Spleen (tissue), 11 donors: ENCODE data around the gene KRTCAP2. TPM values are rescaled to one million over a fixed set of nuclear protein-coding genes. Genes with fewer than 3 reads are reported as not detected.

Source experiments
- DNase-seq: peaks from one replicate; pipeline ENCODE4 v3.0.0-alpha.2; 2020
- H3K27ac ChIP-seq, 8 donors: fragments of 200-600 bp; sonication (generic) in 7 of 8; 1 replicate in 4 of 8; 2 replicates in 4 of 8; pipeline versions ENCODE4 v1.5.0 to v1.8.0; 2016 to 2021; ENCODE audit warnings: inconsistent platforms in 4 of 8, mild to moderate bottlenecking in 4 of 8, moderate library complexity in 1 of 8
- H3K27me3 ChIP-seq, 7 donors: fragments of 200-600 bp; sonication (generic) in 6 of 7; replicated peaks in 1 of 7; 1 replicate in 4 of 7; 2 replicates in 3 of 7; pipeline versions ENCODE4 v1.5.0 to v1.8.0; 2016 to 2021; ENCODE audit warnings: inconsistent platforms in 3 of 7, mild to moderate bottlenecking in 1 of 7
- H3K36me3 ChIP-seq, 6 donors: fragments of 200-600 bp; sonication (generic) in 5 of 6; 1 replicate in 4 of 6; 2 replicates in 2 of 6; pipeline versions ENCODE4 v1.5.0 to v1.8.0; 2016 to 2021; ENCODE audit warnings: inconsistent platforms in 2 of 6
- H3K4me1 ChIP-seq, 6 donors: fragments of 200-600 bp; sonication (generic) in 5 of 6; 1 replicate in 3 of 6; 2 replicates in 3 of 6; pipeline versions ENCODE4 v1.5.0 to v1.8.0; 2016 to 2021; ENCODE audit warnings: inconsistent platforms in 3 of 6
- H3K4me3 ChIP-seq, 8 donors: fragments of 200-600 bp; sonication (generic) in 7 of 8; 1 replicate in 4 of 8; 2 replicates in 4 of 8; pipeline versions ENCODE4 v1.5.0 to v1.8.0; 2016 to 2021; ENCODE audit warnings: inconsistent platforms in 4 of 8, mild to moderate bottlenecking in 4 of 8, moderate library complexity in 2 of 8
- H3K9me3 ChIP-seq, 8 donors: fragments of 200-600 bp; sonication (generic) in 7 of 8; 1 replicate in 4 of 8; 2 replicates in 4 of 8; pipeline versions ENCODE4 v1.5.0 to v1.8.0; 2016 to 2021; ENCODE audit warnings: inconsistent platforms in 4 of 8
- POLR2A ChIP-seq, 3 donors: fragments of 450-650 bp; IDR thresholded peaks; one replicate each; pipeline ENCODE4 v1.5.1; 2017; ENCODE audit warnings: antibody characterized with exemption in 3 of 3, mild to moderate bottlenecking in 1 of 3
- POLR2AphosphoS5 ChIP-seq, 3 donors: sonication (generic); formaldehyde crosslinking; IDR thresholded peaks; one replicate each; pipeline ENCODE4 v1.5.1; 2017; ENCODE audit warnings: antibody characterized with exemption in 3 of 3
- WGBS, 5 donors: extraction: QIAGEN DNeasy Blood & Tissue Kit in 3 of 5; methylation state at CpG; one replicate each; pipeline versions ENCODE4 v1.1.5 to v1.1.7; 2013 to 2018; 5-methylcytosine and 5-hydroxymethylcytosine counted together
- intact Hi-C: fragments of 100-400 bp; cut with DNase I; formaldehyde crosslinking; loops from one replicate; pipeline ENCODE4 v1.15.0; 2023; ENCODE audit warnings: low total_unique reads
- polyA plus RNA-seq, 3 donors: library from polyadenylated mRNA; stranded (reverse); fragments of 200-250 nt; gene quantifications; one replicate each; pipeline ENCODE4 v1.2.1, GENCODE V29; 2013
- total RNA-seq, 7 donors: library from RNA; depleted of rRNA in 3 of 7; stranded (reverse); fragments of >200 nt in 3 of 7; fragmentation: NEBNext Ultra II Directional in 4 of 7; extraction: Animal tissue kit (Norgen Biotek cat#: 25700) in 4 of 7; gene quantifications; one replicate each; pipeline versions ENCODE4 v1.1.0 to v1.2.1, GENCODE V29; 2016 to 2021
- TF ChIP-seq, protein P1 (sequence below), 11 experiments: fragments of 200-600 bp in 7 of 11; fragments of 450-650 bp in 4 of 11; sonication (generic) in 4 of 11; IDR thresholded peaks in 8 of 11; conservative IDR thresholded peaks in 3 of 11; 1 replicate in 7 of 11; 2 replicates in 4 of 11; pipeline versions ENCODE4 v1.4.0 to v1.8.0; 2016 to 2021; ENCODE audit warnings: antibody characterized with exemption in 11 of 11, inconsistent platforms in 4 of 11, mild to moderate bottlenecking in 1 of 11
- donor health status: healthy with polysubstance abuse.
- donor health status: DM: no; HTN: no; CAD: no; lungs with moderate emphysema.
- donor health status: DM: no; HTN: no; CAD: no.
- donor health status: Bipolar disorder and iron deficiency.
- donor health status: healthy.
- donor health status: DM: no; HTN: no; CAD: no.
- donor health status: DM: yes; HTN: yes; CAD: no.

The KRTCAP2 gene
- total and polyA plus RNA-seq, 10 donors = 113 to 203 (median 146) TPM

DNA sequence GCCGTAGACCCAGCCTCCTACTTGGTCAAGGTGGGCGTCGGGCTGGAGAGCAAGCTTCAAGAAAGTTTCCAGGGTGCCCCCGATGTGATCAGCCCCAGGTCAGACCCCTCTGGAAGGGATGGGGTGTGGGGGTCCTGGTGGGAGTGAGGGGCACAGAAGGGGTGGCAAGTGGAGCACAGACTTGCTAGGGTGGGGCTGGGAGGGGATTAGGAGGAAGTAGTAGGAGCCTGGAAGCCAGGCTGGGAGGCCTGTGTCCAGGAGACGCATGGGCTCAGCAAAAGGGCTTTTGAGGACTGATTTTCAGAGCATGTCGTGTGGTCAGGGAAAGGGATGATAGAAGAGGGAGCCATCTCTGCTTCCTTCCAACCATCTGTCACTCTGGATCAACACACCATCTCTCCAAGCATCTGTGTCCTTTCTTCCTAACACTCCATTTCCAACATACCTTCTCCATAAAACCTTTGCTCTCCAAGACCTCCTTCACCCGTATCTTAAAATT is 9.0 kb upstream of the KRTCAP2 start:
- no peak overlapping the region for H3K27ac ChIP-seq
- 90 to 95% (median 92%) methylated on average over 7 of the region's 7 CpGs for WGBS, 5 donors
- intact Hi-C loops = no loop called here

GRCh38 chr1:155181371-155182051 is 8.4 kb upstream of the KRTCAP2 start:
- Histone ChIP-seq H3K36me3 (peaks cover 0 to 23% (median 0%) of the 10 kb centered on the region in 6 donors), H3K27me3 (no peaks in the 10 kb centered on the region), H3K9me3 (no peaks in the 10 kb centered on the region), H3K4me1 (peaks cover 14 to 61% (median 36%) of the 10 kb centered on the region in 6 donors), H3K4me3 (no peak overlapping the region), H3K27ac (no peak overlapping the region)
- DNase-seq = no peak
- intact Hi-C loops = no loop called here
- WGBS, 5 donors = 92 to 97% (median 96%) methylated on average over 18 of the region's 18 CpGs
- TF ChIP-seq, protein P1, sequence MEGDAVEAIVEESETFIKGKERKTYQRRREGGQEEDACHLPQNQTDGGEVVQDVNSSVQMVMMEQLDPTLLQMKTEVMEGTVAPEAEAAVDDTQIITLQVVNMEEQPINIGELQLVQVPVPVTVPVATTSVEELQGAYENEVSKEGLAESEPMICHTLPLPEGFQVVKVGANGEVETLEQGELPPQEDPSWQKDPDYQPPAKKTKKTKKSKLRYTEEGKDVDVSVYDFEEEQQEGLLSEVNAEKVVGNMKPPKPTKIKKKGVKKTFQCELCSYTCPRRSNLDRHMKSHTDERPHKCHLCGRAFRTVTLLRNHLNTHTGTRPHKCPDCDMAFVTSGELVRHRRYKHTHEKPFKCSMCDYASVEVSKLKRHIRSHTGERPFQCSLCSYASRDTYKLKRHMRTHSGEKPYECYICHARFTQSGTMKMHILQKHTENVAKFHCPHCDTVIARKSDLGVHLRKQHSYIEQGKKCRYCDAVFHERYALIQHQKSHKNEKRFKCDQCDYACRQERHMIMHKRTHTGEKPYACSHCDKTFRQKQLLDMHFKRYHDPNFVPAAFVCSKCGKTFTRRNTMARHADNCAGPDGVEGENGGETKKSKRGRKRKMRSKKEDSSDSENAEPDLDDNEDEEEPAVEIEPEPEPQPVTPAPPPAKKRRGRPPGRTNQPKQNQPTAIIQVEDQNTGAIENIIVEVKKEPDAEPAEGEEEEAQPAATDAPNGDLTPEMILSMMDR (IDR thresholded peaks at IDR 0.05 in 8 of 11, conservative IDR thresholded peaks at IDR 0.05 in 3 of 11) = no peak
- no peak for TF ChIP-seq POLR2A (IDR thresholded peaks at IDR 0.05)
- no peak for TF ChIP-seq POLR2AphosphoS5 (IDR thresholded peaks at IDR 0.05)

More for the DNA sequence above, 9.0 kb upstream of the KRTCAP2 start:
- TF ChIP-seq POLR2AphosphoS5 (IDR thresholded peaks at IDR 0.05) = no peak
- TF ChIP-seq, protein P1 (IDR thresholded peaks at IDR 0.05 in 8 of 11, conservative IDR thresholded peaks at IDR 0.05 in 3 of 11) = no peak
- no peak for TF ChIP-seq POLR2A (IDR thresholded peaks at IDR 0.05)
- no peaks in the 10 kb centered on the region for H3K27me3 ChIP-seq
- H3K9me3 ChIP-seq = no peaks in the 10 kb centered on the region
- no peak for DNase-seq
- H3K4me1 ChIP-seq = peaks cover 9 to 55% (median 30%) of the 10 kb centered on the region in 6 donors
- H3K4me3 ChIP-seq = no peak overlapping the region
- peaks cover 0 to 23% (median 0%) of the 10 kb centered on the region in 6 donors for H3K36me3 ChIP-seq

GRCh38 chr1:155179112-155180031 is 6.3 kb upstream of the KRTCAP2 start:
- Histone ChIP-seq H3K27ac (peak overlapping the region in 3 of 8 donors; percentile 50 to 69 (median 60)), H3K9me3 (no peaks in the 10 kb centered on the region), H3K4me3 (no peak overlapping the region), H3K27me3 (peaks cover 0 to 15% (median 7%) of the 10 kb centered on the region in 7 donors), H3K4me1 (peaks cover 5 to 63% (median 34%) of the 10 kb centered on the region in 6 donors), H3K36me3 (peaks cover 0 to 23% (median 0%) of the 10 kb centered on the region in 6 donors)
- WGBS, 5 donors = 91 to 95% (median 92%) methylated on average over 31 of the region's 31 CpGs
- peak; percentile 72 for DNase-seq
- TF ChIP-seq POLR2A (IDR thresholded peaks at IDR 0.05) = no peak
- no peak for TF ChIP-seq POLR2AphosphoS5 (IDR thresholded peaks at IDR 0.05)
- TF ChIP-seq, protein P1 (IDR thresholded peaks at IDR 0.05 in 8 of 11, conservative IDR thresholded peaks at IDR 0.05 in 3 of 11) = no peak
- intact Hi-C loops = loop anchor here (10.0 kb wide), 1 partner anchor 45 kb away; no protein-coding TSS in a partner anchor
